ENCODE measurements around the gene NPTN.

NPTN gene

DNA sequence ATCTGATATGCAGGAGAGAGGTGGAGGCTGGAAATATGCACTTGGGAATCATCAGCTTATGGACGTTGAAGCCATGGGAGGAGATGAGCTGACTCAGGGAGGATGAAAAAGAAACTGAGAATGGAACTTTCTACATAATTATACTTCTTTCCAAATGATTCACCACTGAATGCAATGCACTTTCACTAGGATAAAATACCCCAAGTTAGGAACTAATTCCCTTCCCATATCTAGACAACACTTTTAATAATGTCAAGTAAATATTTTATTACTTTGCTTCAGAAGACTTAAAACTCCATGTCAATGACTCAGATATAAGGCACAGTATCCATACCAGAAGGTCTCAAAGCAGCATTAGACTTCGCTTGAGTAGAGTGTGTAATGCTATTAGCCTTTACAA is 24.2 kb downstream of the NPTN start:
- peak; percentile 88 for ATAC-seq
- TF ChIP-seq ZFP30 (CRISPR knock-in tag; IDR thresholded peaks at IDR 0.05) (no peak), OSR1 (CRISPR knock-in tag; IDR thresholded peaks at IDR 0.05) (no peak), ISL1 (CRISPR knock-in tag; IDR thresholded peaks at IDR 0.05) (peak; percentile 23; the same call in 1 of the 2 replicates)
- TF ChIP-seq, protein P1, sequence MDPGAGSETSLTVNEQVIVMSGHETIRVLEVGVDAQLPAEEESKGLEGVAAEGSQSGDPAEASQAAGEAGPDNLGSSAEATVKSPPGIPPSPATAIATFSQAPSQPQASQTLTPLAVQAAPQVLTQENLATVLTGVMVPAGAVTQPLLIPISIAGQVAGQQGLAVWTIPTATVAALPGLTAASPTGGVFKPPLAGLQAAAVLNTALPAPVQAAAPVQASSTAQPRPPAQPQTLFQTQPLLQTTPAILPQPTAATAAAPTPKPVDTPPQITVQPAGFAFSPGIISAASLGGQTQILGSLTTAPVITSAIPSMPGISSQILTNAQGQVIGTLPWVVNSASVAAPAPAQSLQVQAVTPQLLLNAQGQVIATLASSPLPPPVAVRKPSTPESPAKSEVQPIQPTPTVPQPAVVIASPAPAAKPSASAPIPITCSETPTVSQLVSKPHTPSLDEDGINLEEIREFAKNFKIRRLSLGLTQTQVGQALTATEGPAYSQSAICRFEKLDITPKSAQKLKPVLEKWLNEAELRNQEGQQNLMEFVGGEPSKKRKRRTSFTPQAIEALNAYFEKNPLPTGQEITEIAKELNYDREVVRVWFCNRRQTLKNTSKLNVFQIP (CRISPR knock-in tag; IDR thresholded peaks at IDR 0.05; ENCODE audit: borderline replicate concordance, low read depth), result no peak
- TF ChIP-seq, protein P2, sequence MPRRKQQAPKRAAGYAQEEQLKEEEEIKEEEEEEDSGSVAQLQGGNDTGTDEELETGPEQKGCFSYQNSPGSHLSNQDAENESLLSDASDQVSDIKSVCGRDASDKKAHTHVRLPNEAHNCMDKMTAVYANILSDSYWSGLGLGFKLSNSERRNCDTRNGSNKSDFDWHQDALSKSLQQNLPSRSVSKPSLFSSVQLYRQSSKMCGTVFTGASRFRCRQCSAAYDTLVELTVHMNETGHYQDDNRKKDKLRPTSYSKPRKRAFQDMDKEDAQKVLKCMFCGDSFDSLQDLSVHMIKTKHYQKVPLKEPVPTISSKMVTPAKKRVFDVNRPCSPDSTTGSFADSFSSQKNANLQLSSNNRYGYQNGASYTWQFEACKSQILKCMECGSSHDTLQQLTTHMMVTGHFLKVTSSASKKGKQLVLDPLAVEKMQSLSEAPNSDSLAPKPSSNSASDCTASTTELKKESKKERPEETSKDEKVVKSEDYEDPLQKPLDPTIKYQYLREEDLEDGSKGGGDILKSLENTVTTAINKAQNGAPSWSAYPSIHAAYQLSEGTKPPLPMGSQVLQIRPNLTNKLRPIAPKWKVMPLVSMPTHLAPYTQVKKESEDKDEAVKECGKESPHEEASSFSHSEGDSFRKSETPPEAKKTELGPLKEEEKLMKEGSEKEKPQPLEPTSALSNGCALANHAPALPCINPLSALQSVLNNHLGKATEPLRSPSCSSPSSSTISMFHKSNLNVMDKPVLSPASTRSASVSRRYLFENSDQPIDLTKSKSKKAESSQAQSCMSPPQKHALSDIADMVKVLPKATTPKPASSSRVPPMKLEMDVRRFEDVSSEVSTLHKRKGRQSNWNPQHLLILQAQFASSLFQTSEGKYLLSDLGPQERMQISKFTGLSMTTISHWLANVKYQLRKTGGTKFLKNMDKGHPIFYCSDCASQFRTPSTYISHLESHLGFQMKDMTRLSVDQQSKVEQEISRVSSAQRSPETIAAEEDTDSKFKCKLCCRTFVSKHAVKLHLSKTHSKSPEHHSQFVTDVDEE (CRISPR knock-in tag; IDR thresholded peaks at IDR 0.05), result no peak

DNA sequence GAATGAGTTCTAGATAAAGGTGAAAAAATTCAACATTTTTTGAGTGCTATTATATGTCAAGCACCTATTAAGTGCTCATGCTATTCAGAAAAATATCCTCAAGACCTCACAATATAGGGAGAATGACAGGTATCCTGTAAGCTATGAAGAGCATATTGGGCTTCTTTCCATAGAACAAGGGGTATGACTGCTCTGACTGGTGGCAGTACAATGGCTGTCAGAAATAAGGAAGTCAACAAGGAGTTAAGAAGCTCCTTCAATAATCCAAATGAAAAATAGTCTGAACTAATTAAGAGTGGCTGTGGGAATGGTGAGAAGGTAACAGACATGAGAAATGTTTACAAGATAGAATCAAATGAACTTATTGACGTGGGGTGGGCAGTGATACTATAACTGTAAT is 24.7 kb downstream of the NPTN start:
- no peak for TF ChIP-seq ESRRG (CRISPR knock-in tag; IDR thresholded peaks at IDR 0.05)
- TF ChIP-seq, protein P3, sequence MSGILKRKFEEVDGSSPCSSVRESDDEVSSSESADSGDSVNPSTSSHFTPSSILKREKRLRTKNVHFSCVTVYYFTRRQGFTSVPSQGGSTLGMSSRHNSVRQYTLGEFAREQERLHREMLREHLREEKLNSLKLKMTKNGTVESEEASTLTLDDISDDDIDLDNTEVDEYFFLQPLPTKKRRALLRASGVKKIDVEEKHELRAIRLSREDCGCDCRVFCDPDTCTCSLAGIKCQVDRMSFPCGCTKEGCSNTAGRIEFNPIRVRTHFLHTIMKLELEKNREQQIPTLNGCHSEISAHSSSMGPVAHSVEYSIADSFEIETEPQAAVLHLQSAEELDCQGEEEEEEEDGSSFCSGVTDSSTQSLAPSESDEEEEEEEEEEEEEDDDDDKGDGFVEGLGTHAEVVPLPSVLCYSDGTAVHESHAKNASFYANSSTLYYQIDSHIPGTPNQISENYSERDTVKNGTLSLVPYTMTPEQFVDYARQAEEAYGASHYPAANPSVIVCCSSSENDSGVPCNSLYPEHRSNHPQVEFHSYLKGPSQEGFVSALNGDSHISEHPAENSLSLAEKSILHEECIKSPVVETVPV (CRISPR knock-in tag; IDR thresholded peaks at IDR 0.05), result no peak
- TF ChIP-seq ZFP3 (CRISPR knock-in tag; IDR thresholded peaks at IDR 0.05), result no peak
- no peak for TF ChIP-seq OSR1 (CRISPR knock-in tag; IDR thresholded peaks at IDR 0.05)
- TF ChIP-seq TCF4 (CRISPR knock-in tag; IDR thresholded peaks at IDR 0.05; ENCODE audit: borderline replicate concordance), result no peak
- no peak for TF ChIP-seq ZNF565 (CRISPR knock-in tag; conservative IDR thresholded peaks at IDR 0.05; ENCODE audit: low read depth)
- no peak for TF ChIP-seq ZNF70 (CRISPR knock-in tag; IDR thresholded peaks at IDR 0.05)
- TF ChIP-seq, protein P4, sequence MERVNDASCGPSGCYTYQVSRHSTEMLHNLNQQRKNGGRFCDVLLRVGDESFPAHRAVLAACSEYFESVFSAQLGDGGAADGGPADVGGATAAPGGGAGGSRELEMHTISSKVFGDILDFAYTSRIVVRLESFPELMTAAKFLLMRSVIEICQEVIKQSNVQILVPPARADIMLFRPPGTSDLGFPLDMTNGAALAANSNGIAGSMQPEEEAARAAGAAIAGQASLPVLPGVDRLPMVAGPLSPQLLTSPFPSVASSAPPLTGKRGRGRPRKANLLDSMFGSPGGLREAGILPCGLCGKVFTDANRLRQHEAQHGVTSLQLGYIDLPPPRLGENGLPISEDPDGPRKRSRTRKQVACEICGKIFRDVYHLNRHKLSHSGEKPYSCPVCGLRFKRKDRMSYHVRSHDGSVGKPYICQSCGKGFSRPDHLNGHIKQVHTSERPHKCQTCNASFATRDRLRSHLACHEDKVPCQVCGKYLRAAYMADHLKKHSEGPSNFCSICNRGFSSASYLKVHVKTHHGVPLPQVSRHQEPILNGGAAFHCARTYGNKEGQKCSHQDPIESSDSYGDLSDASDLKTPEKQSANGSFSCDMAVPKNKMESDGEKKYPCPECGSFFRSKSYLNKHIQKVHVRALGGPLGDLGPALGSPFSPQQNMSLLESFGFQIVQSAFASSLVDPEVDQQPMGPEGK (CRISPR knock-in tag; IDR thresholded peaks at IDR 0.05; ENCODE audit: borderline replicate concordance), result no peak
- no peak for TF ChIP-seq SNAI2 (CRISPR knock-in tag; IDR thresholded peaks at IDR 0.05)
- no peak for TF ChIP-seq ISL1 (CRISPR knock-in tag; IDR thresholded peaks at IDR 0.05)
- no peak; the same call in 2 of the 3 replicates for ATAC-seq

DNA sequence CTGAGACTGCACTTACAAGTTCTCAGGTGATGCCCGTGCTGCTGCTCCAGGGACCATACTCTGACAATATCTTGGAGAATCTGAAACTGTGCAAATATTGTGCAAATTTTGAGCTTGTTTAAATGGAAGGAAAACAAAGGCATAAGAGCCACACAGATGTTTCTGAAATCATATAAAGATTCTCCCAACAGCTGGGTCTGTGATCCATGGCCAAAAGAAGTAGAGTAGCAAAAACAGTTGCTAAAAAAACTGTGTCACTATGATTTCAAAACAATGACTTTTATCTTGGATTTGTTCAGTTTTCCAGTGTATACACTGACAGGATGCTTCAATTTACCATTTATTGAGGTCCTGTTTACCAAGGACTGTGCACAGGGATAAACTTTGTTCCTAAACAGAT is 25.3 kb downstream of the NPTN start:
- TF ChIP-seq, protein P2 (CRISPR knock-in tag; IDR thresholded peaks at IDR 0.05), result no peak
- no peak for TF ChIP-seq ISL1 (CRISPR knock-in tag; IDR thresholded peaks at IDR 0.05)
- TF ChIP-seq ZC3H10 (CRISPR knock-in tag; IDR thresholded peaks at IDR 0.05), result no peak
- no peak for TF ChIP-seq ZNF70 (CRISPR knock-in tag; IDR thresholded peaks at IDR 0.05)
- no peak for TF ChIP-seq BACH2 (CRISPR knock-in tag; IDR thresholded peaks at IDR 0.05; ENCODE audit: borderline replicate concordance)
- TF ChIP-seq OSR1 (CRISPR knock-in tag; IDR thresholded peaks at IDR 0.05), result no peak
- no peak for TF ChIP-seq ZFP3 (CRISPR knock-in tag; IDR thresholded peaks at IDR 0.05)
- no peak for TF ChIP-seq CSDC2 (CRISPR knock-in tag; IDR thresholded peaks at IDR 0.05)
- TF ChIP-seq ESRRG (CRISPR knock-in tag; IDR thresholded peaks at IDR 0.05), result no peak
- TF ChIP-seq, protein P1 (CRISPR knock-in tag; IDR thresholded peaks at IDR 0.05; ENCODE audit: borderline replicate concordance, low read depth), result no peak
- TF ChIP-seq ZNF8 (CRISPR knock-in tag; IDR thresholded peaks at IDR 0.05), result no peak
- no peak for TF ChIP-seq PPARA (CRISPR knock-in tag; IDR thresholded peaks at IDR 0.05; ENCODE audit: borderline replicate concordance)
- TF ChIP-seq, protein P3 (CRISPR knock-in tag; IDR thresholded peaks at IDR 0.05), result no peak
- TF ChIP-seq ARNTL (CRISPR knock-in tag; IDR thresholded peaks at IDR 0.05; ENCODE audit: borderline replicate concordance, low read depth), result no peak
- TF ChIP-seq TCF4 (CRISPR knock-in tag; IDR thresholded peaks at IDR 0.05; ENCODE audit: borderline replicate concordance), result no peak
- TF ChIP-seq ZNF565 (CRISPR knock-in tag; conservative IDR thresholded peaks at IDR 0.05; ENCODE audit: low read depth), result no peak
- TF ChIP-seq ZFP30 (CRISPR knock-in tag; IDR thresholded peaks at IDR 0.05), result no peak
- no peak for TF ChIP-seq SNAI2 (CRISPR knock-in tag; IDR thresholded peaks at IDR 0.05)
- TF ChIP-seq TOX (CRISPR knock-in tag; IDR thresholded peaks at IDR 0.05; ENCODE audit: borderline replicate concordance), result no peak
- no peak for ATAC-seq
